H9 (cell line): ENCODE results near the gene GPAT2. TPM values are rescaled to one million over a fixed set of nuclear protein-coding genes. Genes with fewer than 3 reads are reported as not detected.
"Not testable (repeated sequence)": the region's sequence is repeated elsewhere in the genome, so short reads cannot be mapped to it uniquely, and the experiment has no call there.

ENCODE experiments used
- DNase-seq: peaks from one replicate; pipeline ENCODE4 v3.0.0-alpha.2; 2017
- H2AFZ ChIP-seq: one replicate; pipeline ENCODE4 v1.6.1; 2013; ENCODE audit warnings: mild to moderate bottlenecking, low read length, control low read depth, moderate library complexity
- H2AK5ac ChIP-seq: 2 replicates; pipeline ENCODE4 v1.6.1; 2013; ENCODE audit warnings: low read length, control low read depth, mixed read lengths; ENCODE audit not compliant: insufficient read length
- H2BK120ac ChIP-seq: one replicate; pipeline ENCODE4 v1.6.1; 2013; ENCODE audit warnings: low read depth, mild to moderate bottlenecking, low read length, control low read depth, inconsistent platforms; ENCODE audit not compliant: poor library complexity, severe bottlenecking
- H2BK12ac ChIP-seq: 2 replicates; pipeline ENCODE4 v1.6.1; 2013; ENCODE audit warnings: low read length, control low read depth, mixed read lengths, low read depth; ENCODE audit not compliant: insufficient read length
- H2BK15ac ChIP-seq: 2 replicates; pipeline ENCODE4 v1.6.1; 2013; ENCODE audit warnings: low read depth, low read length, control low read depth
- H2BK20ac ChIP-seq: one replicate; pipeline ENCODE4 v1.6.1; 2013; ENCODE audit warnings: low read depth, mild to moderate bottlenecking, low read length, control low read depth, inconsistent platforms; ENCODE audit not compliant: poor library complexity, severe bottlenecking
- H2BK5ac ChIP-seq: 2 replicates; pipeline ENCODE4 v1.6.1; 2013; ENCODE audit warnings: low read length, control low read depth, mixed read lengths; ENCODE audit not compliant: insufficient read length
- H3K14ac ChIP-seq: 2 replicates; pipeline ENCODE4 v1.6.1; 2013; ENCODE audit warnings: low read length, control low read depth; ENCODE audit not compliant: insufficient read depth
- H3K18ac ChIP-seq: 2 replicates; pipeline ENCODE4 v1.6.1; 2013; ENCODE audit warnings: low read depth, mild to moderate bottlenecking, mixed read lengths, low read length, control low read depth; ENCODE audit not compliant: insufficient read length
- H3K23ac ChIP-seq: 2 replicates; pipeline ENCODE4 v1.6.1; 2013; ENCODE audit warnings: low read length, control low read depth, mixed read lengths, low read depth; ENCODE audit not compliant: insufficient read length
- H3K23me2 ChIP-seq: 2 replicates; pipeline ENCODE4 v1.6.1; 2013; ENCODE audit warnings: low read depth, mild to moderate bottlenecking, mixed read lengths, low read length, control low read depth; ENCODE audit not compliant: insufficient read length, poor library complexity, severe bottlenecking
- H3K27ac ChIP-seq: 2 replicates; pipeline ENCODE4 v1.5.1; 2013; ENCODE audit warnings: low read length, control low read depth, mixed read lengths, low read depth; ENCODE audit not compliant: insufficient read length
- H3K27me3 ChIP-seq: 2 replicates; pipeline ENCODE4 v1.6.1; 2013; ENCODE audit warnings: low read length, control low read depth, inconsistent platforms; ENCODE audit not compliant: insufficient read depth
- H3K4ac ChIP-seq: 2 replicates; pipeline ENCODE4 v1.6.1; 2013; ENCODE audit warnings: low read depth, mild to moderate bottlenecking, control low read depth, inconsistent platforms, low read length, moderate library complexity
- H3K4me1 ChIP-seq: 2 replicates; pipeline ENCODE4 v1.6.1; 2013; ENCODE audit warnings: low read length, control low read depth, inconsistent platforms; ENCODE audit not compliant: insufficient read depth
- H3K4me2 ChIP-seq: 2 replicates; pipeline ENCODE4 v1.6.1; 2013; ENCODE audit warnings: low read length, control low read depth, mixed read lengths; ENCODE audit not compliant: insufficient read length, insufficient read depth
- H3K56ac ChIP-seq: 2 replicates; pipeline ENCODE4 v1.6.1; 2013; ENCODE audit warnings: low read depth, mild to moderate bottlenecking, mixed read lengths, low read length, control low read depth; ENCODE audit not compliant: insufficient read length
- H3K79me1 ChIP-seq: 2 replicates; pipeline ENCODE4 v1.6.1; 2013; ENCODE audit warnings: low read depth, mild to moderate bottlenecking, moderate library complexity, low read length, control low read depth, inconsistent platforms; ENCODE audit not compliant: insufficient read depth, poor library complexity, severe bottlenecking
- H3K79me2 ChIP-seq: 2 replicates; pipeline ENCODE4 v1.6.1; 2013; ENCODE audit warnings: low read length, control low read depth, inconsistent platforms; ENCODE audit not compliant: insufficient read depth
- H3K9ac ChIP-seq: 2 replicates; pipeline ENCODE4 v1.6.1; 2013; ENCODE audit warnings: low read length, control low read depth, mixed read lengths; ENCODE audit not compliant: insufficient read length; ENCODE audit errors: extremely low read depth
- H3K9me3 ChIP-seq: one replicate; pipeline ENCODE4 v1.6.1; 2013; ENCODE audit warnings: low read depth, low read length, inconsistent platforms; ENCODE audit not compliant: control insufficient read depth
- H3T11ph ChIP-seq: one replicate; pipeline ENCODE4 v1.6.1; 2013; ENCODE audit warnings: mild to moderate bottlenecking, low read length, control low read depth, inconsistent platforms
- H4K20me1 ChIP-seq: one replicate; pipeline ENCODE4 v1.6.1; 2013; ENCODE audit not compliant: control insufficient read depth, insufficient read length, insufficient read depth
- H4K5ac ChIP-seq: 2 replicates; pipeline ENCODE4 v1.6.1; 2013; ENCODE audit warnings: low read depth, mild to moderate bottlenecking, mixed read lengths, low read length, control low read depth; ENCODE audit not compliant: insufficient read length
- H4K8ac ChIP-seq: replicated peaks from 2 replicates; pipeline ENCODE4 v1.6.1; 2013; ENCODE audit warnings: low read length, control low read depth, mixed read lengths, low read depth; ENCODE audit not compliant: insufficient read length
- H4K91ac ChIP-seq: 2 replicates; pipeline ENCODE4 v1.6.1; 2013; ENCODE audit warnings: low read depth, mild to moderate bottlenecking, moderate library complexity, mixed read lengths, low read length, control low read depth; ENCODE audit not compliant: insufficient read length
- H3K27ac Mint-ChIP-seq, 3 experiments: 2 replicates in 2 of 3; 3 replicates in 1 of 3; pipeline ENCODE4 v1.8.0; 2020 to 2021; ENCODE audit warnings: mixed read lengths in 3 of 3, mild to moderate bottlenecking in 1 of 3, moderate library complexity in 1 of 3
- H3K27me3 Mint-ChIP-seq: 2 replicates; pipeline ENCODE4 v1.8.0; 2021; ENCODE audit warnings: low read depth, mild to moderate bottlenecking, moderate library complexity, mixed read lengths
- H3K36me3 Mint-ChIP-seq, 3 experiments: 2 replicates in 2 of 3; 3 replicates in 1 of 3; pipeline ENCODE4 v1.8.0; 2020 to 2021; ENCODE audit warnings: low read depth in 3 of 3, mixed read lengths in 3 of 3; ENCODE audit not compliant: insufficient read depth in 1 of 3
- H3K4me1 Mint-ChIP-seq, 2 experiments: 2 replicates each; pipeline ENCODE4 v1.8.0; 2020; ENCODE audit warnings: mixed read lengths in 2 of 2
- H3K4me3 Mint-ChIP-seq, 2 experiments: 2 replicates in 1 of 2; 3 replicates in 1 of 2; pipeline ENCODE4 v1.8.0; 2020 to 2021; ENCODE audit warnings: mild to moderate bottlenecking in 2 of 2, mixed read lengths in 2 of 2, moderate library complexity in 1 of 2
- H3K9me3 Mint-ChIP-seq, 2 experiments: 2 replicates in 1 of 2; 3 replicates in 1 of 2; pipeline ENCODE4 v1.8.0; 2020; ENCODE audit warnings: mild to moderate bottlenecking in 2 of 2, mixed read lengths in 2 of 2, moderate library complexity in 1 of 2
- WGBS: extraction: QIAGEN DNeasy Blood & Tissue Kit; methylation state at CpG from one replicate; pipeline ENCODE4 v1.1.7; 2013; ENCODE audit warnings: missing lambda C conversion rate, low lambda C conversion rate, mixed read lengths; ENCODE audit not compliant: insufficient read length; ENCODE audit errors: extremely low coverage; 5-methylcytosine and 5-hydroxymethylcytosine counted together
- total RNA-seq: library from RNA; stranded (reverse); gene quantifications from 2 replicates; pipeline ENCODE4 v1.2.1, GENCODE V29; 2021

Gene GPAT2
- total RNA-seq, 1 experiment from 2014 or later, result 0.17 TPM

GRCh38 chr2:96012086-96012791 is 22.5 kb downstream of the GPAT2 start:
- not testable (repeated sequence) for H4K91ac ChIP-seq, H2BK120ac ChIP-seq, H3K56ac ChIP-seq, H4K8ac ChIP-seq, H3K23ac ChIP-seq, H2AFZ ChIP-seq, H3K79me2 ChIP-seq, H3K27ac ChIP-seq, H3K27me3 Mint-ChIP-seq, H2BK12ac ChIP-seq, H4K5ac ChIP-seq, H3K79me1 ChIP-seq, H3K4me2 ChIP-seq, H3K18ac ChIP-seq, H3K4me1 ChIP-seq, H3K14ac ChIP-seq, H2BK15ac ChIP-seq, H3K9me3 ChIP-seq, H3K27me3 ChIP-seq, H3K4me3 Mint-ChIP-seq, H2BK5ac ChIP-seq, H3K9me3 Mint-ChIP-seq, H3K4ac ChIP-seq, DNase-seq, H2BK20ac ChIP-seq, H3K36me3 Mint-ChIP-seq, H2AK5ac ChIP-seq, H3T11ph ChIP-seq, H3K9ac ChIP-seq, H3K4me1 Mint-ChIP-seq, H3K27ac Mint-ChIP-seq, H4K20me1 ChIP-seq, H3K23me2 ChIP-seq
- WGBS, result no CpG with 5 or more reads among the region's 8 CpGs
